ENCODE results near the gene TOP3A.

DNA sequence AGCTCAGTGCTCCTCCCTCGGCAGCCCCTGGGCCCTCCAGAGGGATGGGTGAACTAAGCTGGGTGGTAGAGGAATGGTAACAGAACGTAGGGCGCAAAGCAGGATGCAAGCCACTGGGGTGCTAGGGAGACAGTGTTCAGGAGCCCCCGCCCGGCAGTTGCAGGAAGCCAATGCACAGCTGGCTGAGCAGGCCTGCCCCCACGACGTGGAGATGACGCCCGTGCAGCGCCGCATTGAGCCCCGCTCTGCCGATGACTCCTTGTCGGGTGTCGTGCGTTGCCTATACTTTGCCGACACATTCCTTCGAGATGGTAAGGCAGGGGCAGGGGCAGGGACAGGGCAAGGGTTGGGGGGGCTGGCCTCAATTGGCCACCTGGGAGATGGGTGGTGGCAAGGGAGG lies 76.5 kb downstream of the TOP3A start:
- TF ChIP-seq, protein P1, sequence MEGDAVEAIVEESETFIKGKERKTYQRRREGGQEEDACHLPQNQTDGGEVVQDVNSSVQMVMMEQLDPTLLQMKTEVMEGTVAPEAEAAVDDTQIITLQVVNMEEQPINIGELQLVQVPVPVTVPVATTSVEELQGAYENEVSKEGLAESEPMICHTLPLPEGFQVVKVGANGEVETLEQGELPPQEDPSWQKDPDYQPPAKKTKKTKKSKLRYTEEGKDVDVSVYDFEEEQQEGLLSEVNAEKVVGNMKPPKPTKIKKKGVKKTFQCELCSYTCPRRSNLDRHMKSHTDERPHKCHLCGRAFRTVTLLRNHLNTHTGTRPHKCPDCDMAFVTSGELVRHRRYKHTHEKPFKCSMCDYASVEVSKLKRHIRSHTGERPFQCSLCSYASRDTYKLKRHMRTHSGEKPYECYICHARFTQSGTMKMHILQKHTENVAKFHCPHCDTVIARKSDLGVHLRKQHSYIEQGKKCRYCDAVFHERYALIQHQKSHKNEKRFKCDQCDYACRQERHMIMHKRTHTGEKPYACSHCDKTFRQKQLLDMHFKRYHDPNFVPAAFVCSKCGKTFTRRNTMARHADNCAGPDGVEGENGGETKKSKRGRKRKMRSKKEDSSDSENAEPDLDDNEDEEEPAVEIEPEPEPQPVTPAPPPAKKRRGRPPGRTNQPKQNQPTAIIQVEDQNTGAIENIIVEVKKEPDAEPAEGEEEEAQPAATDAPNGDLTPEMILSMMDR (IDR thresholded peaks at IDR 0.05), result no peak
- TF ChIP-seq EZH2 (IDR thresholded peaks at IDR 0.05; ENCODE audit: borderline replicate concordance, insufficient read depth, low read depth, low read length, poor library complexity, severe bottlenecking), result no peak
